Activated CD8-positive, alpha-beta memory T cell treated with anti-CD3 and anti-CD28 coated beads, Interleukin-2, amount 50 U/mL, for 24 hours (primary cell): ENCODE measurements around the gene SMTNL2.
"Not testable (repeated sequence)": the region's sequence is repeated elsewhere in the genome, so short reads cannot be mapped to it uniquely, and the experiment has no call there.

Experiments used
- DNase-seq: peaks from one replicate; pipeline ENCODE4 v3.0.0-alpha.2; 2020; ENCODE audit errors: extremely low read depth

SMTNL2 gene

DNA sequence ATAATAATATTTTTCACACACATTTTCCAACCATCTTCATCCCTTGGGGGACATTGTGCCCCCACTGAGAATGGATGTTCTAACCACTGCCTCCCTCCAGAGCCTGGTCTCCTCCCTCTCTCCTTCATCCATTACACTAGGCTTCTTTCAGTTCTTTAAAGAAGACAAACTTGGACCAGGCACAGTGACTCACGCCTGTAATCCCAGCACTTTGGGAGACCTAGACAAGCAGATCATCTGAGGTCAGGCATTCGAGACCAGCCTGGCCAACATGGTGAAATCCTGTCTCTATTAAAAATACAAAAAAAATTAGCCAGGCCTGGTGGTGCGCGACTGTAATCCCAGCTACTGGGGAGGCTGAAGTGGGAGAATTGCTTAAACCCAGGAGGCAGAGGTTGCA, 50.6 kb downstream of the SMTNL2 start:
- DNase-seq = no peak

DNA sequence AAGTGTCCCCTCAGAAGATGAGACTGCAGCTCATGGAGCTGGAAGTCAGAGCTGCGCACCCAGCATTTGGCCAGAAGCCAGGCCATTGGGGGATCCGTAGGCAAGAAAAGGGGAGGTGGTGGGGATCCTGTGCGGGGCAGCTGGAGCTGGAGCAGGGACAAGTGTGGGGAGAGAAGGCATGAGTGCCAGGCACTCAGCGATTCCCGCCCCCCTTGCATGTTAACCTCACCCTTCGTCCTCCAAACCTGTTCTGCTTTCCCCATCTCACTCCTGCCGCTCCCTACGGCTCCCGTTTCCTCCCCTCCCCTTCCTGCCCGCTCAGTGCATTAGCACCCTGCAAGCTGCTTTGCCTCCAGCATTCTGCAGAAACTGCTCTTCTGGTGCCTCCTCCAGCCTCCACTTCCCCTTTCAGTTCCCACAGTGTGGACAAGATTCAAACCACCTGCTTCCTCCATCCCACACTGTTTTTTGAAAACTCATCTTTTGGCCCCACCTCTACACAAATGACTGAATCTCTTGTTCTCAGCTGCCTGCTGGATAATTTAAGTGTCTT, 51.6 kb downstream of the SMTNL2 start:
- no peak for DNase-seq

DNA sequence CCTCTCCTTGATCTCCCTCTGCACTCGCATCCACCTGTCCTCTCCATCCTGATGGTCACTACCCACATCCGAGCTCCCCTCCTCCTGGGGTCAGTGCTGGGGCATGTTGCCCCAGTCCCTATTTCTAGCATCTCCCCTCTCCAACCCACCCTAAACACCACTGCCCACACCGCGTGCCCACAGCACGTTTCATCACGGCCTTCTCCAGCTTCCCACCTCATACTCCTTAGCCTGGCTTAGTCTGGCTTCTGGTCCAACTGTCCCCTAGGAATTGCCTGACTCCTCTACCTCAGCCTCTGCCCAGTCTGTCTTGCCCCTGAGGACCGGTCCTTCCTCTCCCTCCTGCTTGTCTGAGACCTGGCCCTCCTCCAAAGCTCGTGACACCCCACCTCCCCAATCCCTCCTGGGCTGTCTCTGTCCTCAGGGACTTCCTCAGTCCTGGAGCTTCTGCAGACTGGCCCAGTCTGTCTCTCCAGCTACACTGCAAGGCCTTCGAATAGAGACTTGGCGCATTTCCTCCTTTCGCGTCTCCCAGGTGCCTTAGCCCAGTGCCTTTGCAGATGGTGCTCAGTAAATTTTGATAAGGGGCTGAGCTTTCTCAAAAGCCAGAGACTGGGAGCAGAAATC, 52.3 kb downstream of the SMTNL2 start:
- no peak for DNase-seq

DNA sequence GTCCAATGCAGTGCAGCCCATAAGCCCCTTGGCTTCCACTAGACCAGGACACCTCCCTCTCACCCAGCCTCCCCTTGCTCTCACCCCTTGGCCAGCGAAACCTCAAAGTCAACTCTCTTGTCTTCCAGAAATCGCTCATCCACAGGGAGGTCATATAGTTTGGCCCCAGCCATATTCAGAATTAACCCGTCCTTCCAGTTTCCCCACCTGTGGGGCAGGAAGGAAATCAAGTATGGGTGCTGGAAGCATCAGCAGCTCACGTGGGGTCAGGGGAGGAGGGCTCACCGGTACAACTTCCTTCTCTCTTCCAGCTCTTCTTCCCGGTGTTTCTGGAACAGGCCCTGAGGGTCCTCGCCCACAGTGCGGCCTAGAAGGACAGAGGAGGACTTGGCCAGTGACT, 54.4 kb downstream of the SMTNL2 start:
- not testable (repeated sequence) for DNase-seq

DNA sequence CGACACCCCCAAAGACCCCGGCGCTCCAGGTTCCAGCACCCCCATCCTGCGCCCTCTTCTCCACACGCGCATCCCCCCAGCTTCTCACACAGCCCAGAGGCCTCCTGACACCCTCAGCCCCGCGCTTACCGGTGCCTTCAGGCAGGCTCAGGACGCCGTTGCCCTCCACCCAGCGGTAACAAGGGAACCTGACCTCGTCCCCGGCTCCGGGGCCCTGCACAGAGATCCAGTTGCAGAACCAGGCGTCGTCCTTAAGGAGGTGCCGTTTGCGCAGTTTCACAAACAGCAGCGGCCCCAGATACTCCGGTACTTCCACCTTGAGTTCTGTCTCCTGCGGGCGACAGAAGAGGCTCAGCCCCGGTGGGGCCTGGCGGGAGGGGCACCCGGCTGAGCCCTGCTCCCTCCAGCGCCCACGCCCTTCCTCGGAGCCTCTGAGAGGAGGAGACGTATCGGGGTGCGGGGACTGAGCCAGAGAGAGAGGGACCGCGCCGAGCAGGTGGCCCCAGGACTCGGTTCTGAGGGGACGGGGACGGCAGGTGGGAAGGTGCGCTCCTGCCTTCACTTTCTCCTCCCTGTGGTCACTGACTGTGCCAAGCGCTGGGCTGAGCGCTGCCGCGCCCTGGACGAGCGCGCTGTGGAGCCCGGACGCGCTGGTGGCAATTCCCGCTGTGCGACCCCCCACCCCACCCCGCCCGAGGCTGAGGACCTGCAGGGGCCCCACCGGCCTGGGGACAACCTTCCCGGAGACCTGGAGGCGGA, 55.2 kb downstream of the SMTNL2 start:
- DNase-seq = not testable (repeated sequence)

DNA sequence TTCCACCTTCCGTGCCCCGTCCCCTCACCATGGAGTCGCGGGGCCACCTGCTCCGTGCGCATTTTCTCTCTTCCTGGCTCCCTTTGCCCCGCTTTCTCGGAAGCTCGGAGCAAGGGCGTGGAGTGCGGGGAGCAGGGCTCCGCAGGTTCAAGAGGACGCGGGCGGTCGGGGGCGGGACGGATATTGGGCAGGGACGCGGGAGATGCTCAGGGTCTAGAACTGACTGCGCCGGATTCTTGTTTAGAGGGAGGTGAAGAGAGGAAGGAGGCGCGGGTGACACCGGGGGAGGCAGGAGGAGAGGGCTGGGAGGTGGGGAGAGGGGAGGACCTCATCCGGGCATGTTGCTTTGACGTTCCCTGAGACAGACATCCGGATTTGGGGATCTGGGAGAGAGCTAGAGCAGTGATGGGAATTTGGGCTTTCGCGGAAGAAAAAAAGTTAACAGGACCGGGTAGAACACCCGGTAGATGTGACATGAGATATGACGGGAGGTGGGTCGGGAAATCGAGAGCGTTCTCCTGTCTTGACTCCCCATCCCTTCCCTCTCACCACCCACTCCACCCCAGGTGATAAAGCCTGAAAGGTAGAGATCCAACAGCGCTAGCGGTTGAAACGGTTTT, 56.4 kb downstream of the SMTNL2 start:
- not testable (repeated sequence) for DNase-seq

DNA sequence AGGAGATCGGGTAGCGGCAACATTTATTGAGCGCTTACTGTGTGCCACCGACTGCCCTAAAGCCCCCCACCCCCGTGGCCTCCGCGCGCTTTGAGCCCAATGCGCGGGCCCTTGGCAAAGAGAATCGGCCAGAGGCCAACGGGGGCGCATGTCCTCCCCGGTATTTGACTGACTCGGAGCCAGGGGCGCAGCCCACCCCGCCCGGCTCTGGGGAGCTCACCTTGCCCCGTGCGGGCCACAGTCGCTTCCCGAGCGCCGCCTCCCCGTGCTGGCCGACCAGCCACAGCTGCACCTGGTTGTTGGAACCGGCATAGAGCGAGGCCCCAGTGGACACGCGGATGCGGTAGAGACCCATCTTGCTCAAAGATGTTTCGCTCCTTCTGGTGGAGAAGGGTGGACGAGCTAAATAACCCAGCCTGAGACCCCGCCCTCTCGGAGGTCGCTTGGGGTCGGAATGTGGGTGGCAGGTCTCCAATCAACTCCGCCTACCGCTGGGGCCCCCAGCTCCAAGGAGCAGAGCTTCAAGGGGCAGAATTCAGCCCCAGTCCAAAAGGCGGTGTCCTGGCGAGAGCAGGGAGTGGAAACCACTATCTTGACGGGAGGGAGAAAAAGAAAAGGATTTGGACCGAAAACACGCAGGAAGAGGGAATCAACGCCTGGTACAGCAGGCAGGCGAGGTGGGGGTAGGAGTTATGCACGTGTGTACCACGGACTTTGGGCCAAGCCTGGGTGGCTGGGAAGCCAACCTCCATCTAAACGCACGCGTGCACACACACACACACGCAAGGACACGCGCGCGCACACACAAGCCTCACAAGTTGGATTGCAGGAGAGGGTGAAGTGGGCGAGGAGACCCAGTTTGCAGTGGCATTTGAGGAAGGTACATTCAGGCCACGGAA, 57.2 kb downstream of the SMTNL2 start, which contains the start of gene ALOX15:
Gene ALOX15 (minus strand): TSS at position 382 of the 899 bp plus-strand sequence. CDS start 27 bp downstream, at position 355.
- DNase-seq = no peak

DNA sequence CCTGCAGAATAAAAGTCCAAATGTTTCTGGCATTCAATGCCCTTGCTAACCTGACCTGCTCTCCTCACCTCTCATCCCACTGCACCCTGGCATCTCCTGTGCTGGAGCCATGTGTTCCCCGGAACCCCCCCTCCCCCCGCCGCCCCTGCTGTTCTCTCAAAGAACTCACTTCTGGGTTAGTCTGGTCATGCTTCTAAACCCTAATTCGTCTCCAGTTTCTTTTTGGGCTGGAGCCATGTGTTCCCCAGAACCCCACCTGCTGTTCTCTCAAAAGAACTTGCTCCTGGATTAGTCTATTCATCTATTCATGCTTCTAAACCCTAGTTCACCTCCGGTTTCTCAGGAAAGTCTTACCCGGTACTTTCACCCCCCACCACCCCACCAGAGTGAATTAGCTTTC, 58.0 kb downstream of the SMTNL2 start:
- no peak for DNase-seq

DNA sequence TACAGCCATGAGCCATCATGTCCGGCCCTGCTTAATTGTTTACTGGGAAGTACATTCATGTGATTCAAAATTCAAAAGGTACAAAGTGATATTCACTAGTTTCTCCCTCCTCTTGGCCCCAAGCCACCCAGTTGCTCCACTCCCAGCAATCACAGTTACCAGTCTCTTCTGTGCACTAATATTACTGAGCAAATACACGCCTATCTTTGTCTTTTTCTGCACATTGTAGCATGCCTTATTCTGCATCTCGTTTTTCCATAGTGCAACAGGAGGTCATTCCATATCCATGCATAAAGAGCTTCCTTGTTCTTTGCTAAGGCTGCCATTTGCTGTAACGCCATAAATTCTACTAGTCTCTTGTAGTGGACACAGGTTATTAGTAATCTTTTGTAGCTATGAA, 59.3 kb downstream of the SMTNL2 start:
- DNase-seq = no peak

DNA sequence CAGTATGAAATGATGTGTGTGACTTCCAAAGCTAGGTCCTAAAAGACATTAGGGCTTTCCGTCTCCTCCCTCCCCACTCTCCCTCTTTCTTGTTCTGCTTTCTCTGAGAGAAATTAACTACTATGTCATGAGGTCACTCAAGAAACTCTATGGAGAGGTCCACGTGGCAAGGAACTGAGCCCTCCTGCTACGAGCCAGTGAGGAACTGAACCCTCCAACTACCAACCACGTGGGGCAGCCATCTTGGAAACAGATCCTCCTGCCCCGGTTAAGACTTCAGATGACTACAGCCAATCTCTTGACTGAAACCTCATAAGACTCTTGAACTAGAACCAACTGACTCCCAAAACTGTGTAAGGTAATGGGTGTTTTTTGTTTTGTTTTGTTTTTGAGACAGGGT, 61.3 kb downstream of the SMTNL2 start:
- no peak for DNase-seq

DNA sequence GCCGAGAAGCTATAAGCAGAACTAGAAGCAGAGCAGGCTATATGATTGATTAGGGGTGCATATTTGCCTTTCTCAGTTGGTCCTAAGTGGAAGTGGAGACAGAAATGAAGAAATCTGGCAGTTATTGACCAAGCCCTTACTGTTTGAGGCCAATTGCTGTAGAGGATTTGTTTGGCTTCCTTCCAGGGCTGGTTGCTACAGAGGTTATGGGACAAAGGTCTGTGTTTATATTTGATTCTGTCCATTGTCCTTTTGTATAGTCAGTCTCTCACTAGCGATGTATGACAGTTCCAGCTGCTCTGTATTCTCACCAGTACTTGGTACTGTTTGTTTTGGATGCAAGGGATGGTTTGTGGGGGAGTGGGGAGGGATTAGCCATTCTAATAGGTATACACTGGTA, 64.4 kb downstream of the SMTNL2 start:
- no peak for DNase-seq

DNA sequence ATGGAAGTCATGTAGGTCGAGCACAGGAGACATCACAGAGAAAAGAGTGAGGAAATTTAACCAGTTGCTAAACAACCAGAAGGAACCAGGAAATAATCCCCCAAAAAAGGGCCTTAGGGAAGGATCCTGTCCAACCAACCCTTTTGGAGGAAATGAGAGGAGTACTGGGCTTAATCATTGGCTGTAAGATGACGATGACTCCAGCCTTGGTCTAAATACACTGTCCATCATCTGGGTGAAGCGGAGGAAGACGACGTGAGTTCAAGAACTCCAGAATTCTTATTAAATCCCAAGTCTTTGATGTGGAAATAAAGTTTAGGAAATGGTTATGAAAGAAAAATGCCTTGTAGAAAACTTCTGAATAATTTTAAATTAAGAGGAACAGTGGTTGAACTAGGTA, 68.7 kb downstream of the SMTNL2 start:
- DNase-seq = no peak

DNA sequence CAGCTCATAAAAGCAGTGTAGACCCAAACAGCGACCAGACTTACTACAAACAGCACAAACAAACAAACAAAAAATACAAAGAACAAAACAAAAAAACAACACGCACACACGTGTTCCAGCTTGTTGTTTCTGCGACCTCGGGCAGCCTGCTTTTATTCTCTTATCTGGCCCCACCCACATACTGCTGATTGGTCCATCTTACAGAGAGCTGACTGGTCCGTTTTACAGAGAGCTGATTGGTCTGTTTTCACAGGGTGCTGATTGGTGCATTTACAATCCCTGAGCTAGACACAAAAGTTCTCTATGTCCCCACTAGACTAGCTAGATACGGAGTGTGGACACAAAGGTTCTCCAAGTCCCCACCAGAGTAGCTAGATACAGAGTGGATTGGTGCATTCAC, 71.6 kb downstream of the SMTNL2 start:
- DNase-seq = not testable (repeated sequence)

DNA sequence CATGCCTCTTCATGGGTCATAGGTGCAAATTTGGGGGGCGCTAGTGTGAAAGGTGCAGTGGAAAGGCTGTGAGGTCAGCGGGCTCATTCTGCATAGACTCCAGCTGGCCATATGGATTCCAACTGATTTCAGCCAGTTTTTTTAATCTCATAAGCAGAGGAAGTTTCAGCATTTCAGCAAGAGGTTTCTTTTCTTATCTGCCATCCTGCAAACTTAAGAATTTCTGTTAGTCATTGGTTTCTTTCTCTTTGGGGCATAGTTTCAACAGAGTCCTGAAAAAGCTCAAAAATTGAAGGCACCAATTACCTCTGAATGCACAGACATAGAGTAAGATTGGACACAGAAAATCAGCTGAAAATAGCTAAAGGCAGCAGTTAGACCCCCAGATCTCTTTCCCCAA, 73.3 kb downstream of the SMTNL2 start:
- DNase-seq = no peak
